ENCODE measurements around the gene AHCTF1. TPM values are rescaled to one million over a fixed set of nuclear protein-coding genes. Genes with fewer than 3 reads are reported as not detected.

Gene AHCTF1
- total RNA-seq, 1 experiment from 2014 or later: 65.8 TPM

DNA sequence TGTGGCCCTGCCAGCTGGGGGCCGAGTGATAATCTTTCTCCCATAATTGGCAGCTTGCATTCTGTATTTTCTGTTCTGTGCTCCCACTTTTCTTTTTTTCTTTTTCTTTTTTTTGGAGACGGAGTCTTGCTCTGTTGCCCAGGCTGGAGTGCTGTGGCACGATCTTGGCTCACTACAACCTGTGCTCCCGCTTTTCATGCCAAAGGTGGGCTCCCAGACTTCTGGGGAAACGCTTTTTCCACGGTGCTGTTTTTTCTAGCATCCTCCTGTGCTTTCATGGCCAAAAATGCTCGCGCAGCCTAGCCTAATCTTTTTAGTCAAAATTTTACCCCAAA lies 585 bp upstream of the AHCTF1 start:
- ChIA-PET POLR2A (ENCODE audit: low non-redundant PET) (interaction anchor here (0.7 kb wide), 1 partner anchor 280 kb away, joined by 3 read pairs; no protein-coding TSS in a partner anchor), CTCF (interaction anchor here (0.6 kb wide), 1 partner anchor 75 kb away, joined by 6 read pairs; no protein-coding TSS in a partner anchor)
- Histone ChIP-seq H3K27me3 (replicated peaks; ENCODE audit: insufficient read depth, low read depth, low read length, poor library complexity) (no peaks in the 10 kb centered on the region), H3K36me3 (ENCODE audit: insufficient read depth, low read length, poor library complexity, severe bottlenecking) (peaks cover 18% of the 10 kb centered on the region), H3K4me1 (ENCODE audit: insufficient read depth, low read length, poor library complexity, severe bottlenecking) (no peaks in the 10 kb centered on the region), H3K4me3 (ENCODE audit: low read depth, low read length, poor library complexity, severe bottlenecking) (peak overlapping the region; percentile 78), H3K9me3 (ENCODE audit: low read depth, low read length, poor library complexity, severe bottlenecking) (no peaks in the 10 kb centered on the region), H3K27ac (ENCODE audit: low read depth, low read length, poor library complexity, severe bottlenecking) (peak overlapping the region; percentile 93)
- TF ChIP-seq EZH2 (IDR thresholded peaks at IDR 0.05; ENCODE audit: borderline replicate concordance, low read depth, low read length, poor library complexity, severe bottlenecking) (no peak), CTCF (conservative IDR thresholded peaks at IDR 0.05; ENCODE audit: low read depth, low read length) (no peak)
- intact Hi-C loops (cut with micrococcal nuclease; ENCODE audit: unreplicated experiment): no loop called here
- DNase-seq (ENCODE audit: low spot score): no peak
- BruUV-seq (replicated peaks): TSS peak; percentile 94

DNA sequence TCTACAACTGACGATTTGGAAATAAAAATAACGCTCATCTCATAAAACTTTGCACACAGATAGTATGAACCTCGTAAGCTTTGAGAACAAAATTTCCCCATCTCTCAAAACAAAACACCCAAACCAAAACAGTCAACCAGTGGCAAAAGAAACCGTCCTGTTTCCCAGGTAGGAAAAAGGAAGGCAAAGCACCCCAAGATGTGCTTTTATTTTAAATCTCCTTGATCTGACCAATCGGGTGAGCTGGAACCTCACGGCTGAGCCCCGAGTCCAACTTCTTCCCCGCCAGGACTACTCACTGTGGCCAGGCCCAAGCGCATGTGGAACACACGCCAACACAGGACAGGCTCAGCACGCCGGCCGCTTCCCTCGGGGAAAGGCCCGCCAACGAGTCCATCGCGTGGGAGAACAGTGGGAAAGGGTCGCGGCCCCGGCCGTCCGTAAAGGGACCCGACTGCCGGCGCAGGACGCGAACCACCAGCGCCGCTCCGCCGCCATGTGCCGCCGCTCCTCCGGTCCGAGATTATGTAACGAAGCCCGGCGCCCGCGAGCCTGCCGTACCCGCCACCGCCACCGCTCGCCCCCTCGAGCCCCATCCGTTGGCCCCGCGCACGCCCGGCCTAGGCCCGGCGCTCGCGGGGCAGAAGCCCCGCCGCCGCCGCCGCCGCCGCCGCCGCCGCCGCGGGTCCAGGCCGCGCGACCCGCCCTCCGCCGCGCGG lies 759 bp downstream of the AHCTF1 start:
- H3K27me3 ChIP-seq (replicated peaks; ENCODE audit: insufficient read depth, low read depth, low read length, poor library complexity): no peaks in the 10 kb centered on the region
- peak; percentile 63 for DNase-seq (ENCODE audit: low spot score)
- H3K4me1 ChIP-seq (ENCODE audit: insufficient read depth, low read length, poor library complexity, severe bottlenecking): no peaks in the 10 kb centered on the region
- TF ChIP-seq EZH2 (IDR thresholded peaks at IDR 0.05; ENCODE audit: borderline replicate concordance, low read depth, low read length, poor library complexity, severe bottlenecking) (no peak), CTCF (conservative IDR thresholded peaks at IDR 0.05; ENCODE audit: low read depth, low read length) (no peak)
- peak overlapping the region; percentile 78 for H3K4me3 ChIP-seq (ENCODE audit: low read depth, low read length, poor library complexity, severe bottlenecking)
- POLR2A ChIA-PET (ENCODE audit: low non-redundant PET): no interaction called here
- H3K36me3 ChIP-seq (ENCODE audit: insufficient read depth, low read length, poor library complexity, severe bottlenecking): peaks cover 31% of the 10 kb centered on the region
- CTCF ChIA-PET: no interaction called here
- intact Hi-C loops (cut with micrococcal nuclease; ENCODE audit: unreplicated experiment): no loop called here
- H3K27ac ChIP-seq (ENCODE audit: low read depth, low read length, poor library complexity, severe bottlenecking): peak overlapping the region; percentile 93
- no TSS peak for BruUV-seq (replicated peaks)
- H3K9me3 ChIP-seq (ENCODE audit: low read depth, low read length, poor library complexity, severe bottlenecking): peaks cover 10% of the 10 kb centered on the region

- Histone ChIP-seq H3K27ac (ENCODE audit: low read depth, low read length, poor library complexity, severe bottlenecking) (no peak overlapping the region), H3K9me3 (ENCODE audit: low read depth, low read length, poor library complexity, severe bottlenecking) (peaks cover 15% of the 10 kb centered on the region), H3K36me3 (ENCODE audit: insufficient read depth, low read length, poor library complexity, severe bottlenecking) (peaks cover 42% of the 10 kb centered on the region), H3K4me3 (ENCODE audit: low read depth, low read length, poor library complexity, severe bottlenecking) (no peak overlapping the region), H3K4me1 (ENCODE audit: insufficient read depth, low read length, poor library complexity, severe bottlenecking) (no peaks in the 10 kb centered on the region), H3K27me3 (replicated peaks; ENCODE audit: insufficient read depth, low read depth, low read length, poor library complexity) (no peaks in the 10 kb centered on the region)
- TF ChIP-seq EZH2 (IDR thresholded peaks at IDR 0.05; ENCODE audit: borderline replicate concordance, low read depth, low read length, poor library complexity, severe bottlenecking) (no peak), CTCF (conservative IDR thresholded peaks at IDR 0.05; ENCODE audit: low read depth, low read length) (no peak)
- CTCF ChIA-PET: no interaction called here
- no peak for DNase-seq (ENCODE audit: low spot score)
- intact Hi-C loops (cut with micrococcal nuclease; ENCODE audit: unreplicated experiment): no loop called here
- no TSS peak for BruUV-seq (replicated peaks)
- POLR2A ChIA-PET (ENCODE audit: low non-redundant PET): no interaction called here
Observed at GRCh38 chr1:246925997-246926626, 5.6 kb downstream of the AHCTF1 start.

Data from A673 (cell line).